ENCODE results near the gene EMID1.

EMID1 gene

DNA sequence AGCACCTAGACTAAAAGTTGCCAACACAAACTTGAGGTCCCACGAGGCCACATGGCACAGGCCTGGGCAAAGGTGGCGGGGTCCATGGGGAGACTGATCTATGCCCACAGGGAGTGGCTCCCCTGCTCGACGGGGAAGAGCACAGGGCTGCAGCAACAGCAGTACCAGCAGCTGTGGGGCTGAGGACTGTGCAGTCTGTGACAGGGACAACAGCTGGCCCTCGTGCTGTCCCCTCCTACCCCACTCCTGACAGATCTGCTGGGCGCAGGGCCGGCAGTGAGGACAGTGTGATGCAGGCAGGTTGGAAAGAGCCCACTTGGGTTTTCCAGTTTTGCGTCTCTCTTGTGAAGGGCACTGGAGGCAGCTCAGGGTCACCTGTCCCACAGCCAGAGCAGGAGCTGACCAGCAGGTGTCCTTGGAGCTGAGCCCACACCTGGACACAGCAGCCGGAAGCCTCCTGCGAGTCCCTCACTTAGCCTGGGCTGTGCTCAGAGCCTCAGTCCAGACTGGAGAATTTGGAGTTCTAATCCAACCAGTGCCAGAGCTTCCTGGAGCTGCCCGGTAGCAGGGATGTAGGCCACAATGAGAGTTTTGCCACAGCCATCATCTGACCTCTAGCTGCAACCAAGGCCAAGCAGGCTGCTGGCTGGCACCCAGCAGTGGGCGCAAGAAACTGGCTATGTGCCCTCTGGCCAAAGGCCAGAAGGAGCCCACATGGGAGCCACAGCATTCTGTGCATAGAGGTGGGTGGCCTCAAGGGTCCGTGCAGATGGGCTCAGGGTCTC lies 97.2 kb downstream of the EMID1 start:
- peak; percentile 26; the same call in 1 of the 2 replicates for TF ChIP-seq RAD21 (IDR thresholded peaks at IDR 0.05; ENCODE audit: low read depth)
- TF ChIP-seq TEAD4 (IDR thresholded peaks at IDR 0.05) = no peak; the same call in 1 of the 2 replicates
- TF ChIP-seq YY1 (IDR thresholded peaks at IDR 0.05; ENCODE audit: low read depth) = no peak
- TF ChIP-seq, protein P1, sequence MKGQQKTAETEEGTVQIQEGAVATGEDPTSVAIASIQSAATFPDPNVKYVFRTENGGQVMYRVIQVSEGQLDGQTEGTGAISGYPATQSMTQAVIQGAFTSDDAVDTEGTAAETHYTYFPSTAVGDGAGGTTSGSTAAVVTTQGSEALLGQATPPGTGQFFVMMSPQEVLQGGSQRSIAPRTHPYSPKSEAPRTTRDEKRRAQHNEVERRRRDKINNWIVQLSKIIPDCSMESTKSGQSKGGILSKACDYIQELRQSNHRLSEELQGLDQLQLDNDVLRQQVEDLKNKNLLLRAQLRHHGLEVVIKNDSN (IDR thresholded peaks at IDR 0.05) = peak; percentile 58
- TF ChIP-seq, protein P2, sequence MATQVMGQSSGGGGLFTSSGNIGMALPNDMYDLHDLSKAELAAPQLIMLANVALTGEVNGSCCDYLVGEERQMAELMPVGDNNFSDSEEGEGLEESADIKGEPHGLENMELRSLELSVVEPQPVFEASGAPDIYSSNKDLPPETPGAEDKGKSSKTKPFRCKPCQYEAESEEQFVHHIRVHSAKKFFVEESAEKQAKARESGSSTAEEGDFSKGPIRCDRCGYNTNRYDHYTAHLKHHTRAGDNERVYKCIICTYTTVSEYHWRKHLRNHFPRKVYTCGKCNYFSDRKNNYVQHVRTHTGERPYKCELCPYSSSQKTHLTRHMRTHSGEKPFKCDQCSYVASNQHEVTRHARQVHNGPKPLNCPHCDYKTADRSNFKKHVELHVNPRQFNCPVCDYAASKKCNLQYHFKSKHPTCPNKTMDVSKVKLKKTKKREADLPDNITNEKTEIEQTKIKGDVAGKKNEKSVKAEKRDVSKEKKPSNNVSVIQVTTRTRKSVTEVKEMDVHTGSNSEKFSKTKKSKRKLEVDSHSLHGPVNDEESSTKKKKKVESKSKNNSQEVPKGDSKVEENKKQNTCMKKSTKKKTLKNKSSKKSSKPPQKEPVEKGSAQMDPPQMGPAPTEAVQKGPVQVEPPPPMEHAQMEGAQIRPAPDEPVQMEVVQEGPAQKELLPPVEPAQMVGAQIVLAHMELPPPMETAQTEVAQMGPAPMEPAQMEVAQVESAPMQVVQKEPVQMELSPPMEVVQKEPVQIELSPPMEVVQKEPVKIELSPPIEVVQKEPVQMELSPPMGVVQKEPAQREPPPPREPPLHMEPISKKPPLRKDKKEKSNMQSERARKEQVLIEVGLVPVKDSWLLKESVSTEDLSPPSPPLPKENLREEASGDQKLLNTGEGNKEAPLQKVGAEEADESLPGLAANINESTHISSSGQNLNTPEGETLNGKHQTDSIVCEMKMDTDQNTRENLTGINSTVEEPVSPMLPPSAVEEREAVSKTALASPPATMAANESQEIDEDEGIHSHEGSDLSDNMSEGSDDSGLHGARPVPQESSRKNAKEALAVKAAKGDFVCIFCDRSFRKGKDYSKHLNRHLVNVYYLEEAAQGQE (IDR thresholded peaks at IDR 0.05; ENCODE audit: low read depth) = peak; percentile 36; the same call in 1 of the 2 replicates
- peak; percentile 59; the same call in 1 of the 2 replicates for TF ChIP-seq ZBTB7A (IDR thresholded peaks at IDR 0.05; ENCODE audit: low read depth)
- no peak for TF ChIP-seq CEBPB (IDR thresholded peaks at IDR 0.05)
- TF ChIP-seq EP300 (IDR thresholded peaks at IDR 0.05; ENCODE audit: borderline replicate concordance) = peak; percentile 43; the same call in 1 of the 2 replicates
- TF ChIP-seq TAF1 (IDR thresholded peaks at IDR 0.05; ENCODE audit: low read depth) = no peak
- TF ChIP-seq EGR1 (IDR thresholded peaks at IDR 0.05) = no peak
- no peak for TF ChIP-seq CREB1 (IDR thresholded peaks at IDR 0.05; ENCODE audit: low read depth)
- no peak for TF ChIP-seq MAX (IDR thresholded peaks at IDR 0.05)
- TF ChIP-seq NFIC (IDR thresholded peaks at IDR 0.05) = peak; percentile 76; the same call in 1 of the 2 replicates
- TF ChIP-seq FOXM1 (IDR thresholded peaks at IDR 0.05; ENCODE audit: borderline replicate concordance, low read depth) = no peak
- TF ChIP-seq TCF12 (IDR thresholded peaks at IDR 0.05; ENCODE audit: low read depth) = peak; percentile 74

DNA sequence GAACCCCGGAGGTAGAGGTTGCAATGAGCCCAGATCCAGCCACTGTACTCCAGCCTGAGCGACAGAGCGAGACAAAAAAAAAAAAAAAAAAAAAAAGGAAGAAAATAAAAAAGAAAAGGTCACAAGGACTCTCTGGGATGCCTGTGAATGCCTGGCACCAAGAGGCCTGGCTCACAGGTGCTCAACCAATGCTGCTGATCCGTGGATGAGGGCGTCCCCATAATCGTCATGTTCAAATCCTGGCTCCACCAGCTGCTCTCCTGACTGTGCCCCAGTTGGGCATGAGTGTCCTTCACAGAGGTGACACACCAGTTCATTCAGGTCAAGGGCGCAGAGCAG lies 100.1 kb downstream of the EMID1 start:
- TF ChIP-seq YY1 (IDR thresholded peaks at IDR 0.05; ENCODE audit: low read depth) (no peak), TEAD4 (IDR thresholded peaks at IDR 0.05) (no peak), EP300 (IDR thresholded peaks at IDR 0.05; ENCODE audit: borderline replicate concordance) (no peak), NFIC (IDR thresholded peaks at IDR 0.05) (no peak), RAD21 (IDR thresholded peaks at IDR 0.05; ENCODE audit: low read depth) (no peak), TAF1 (IDR thresholded peaks at IDR 0.05; ENCODE audit: low read depth) (no peak), FOXM1 (IDR thresholded peaks at IDR 0.05; ENCODE audit: borderline replicate concordance, low read depth) (no peak), EGR1 (IDR thresholded peaks at IDR 0.05) (no peak)
- TF ChIP-seq, protein P1 (IDR thresholded peaks at IDR 0.05) = no peak

- peak; percentile 94 for TF ChIP-seq TCF12 (IDR thresholded peaks at IDR 0.05; ENCODE audit: low read depth)
- peak; percentile 99 for TF ChIP-seq ZBTB7A (IDR thresholded peaks at IDR 0.05; ENCODE audit: low read depth)
- peak; percentile 83 for TF ChIP-seq YY1 (IDR thresholded peaks at IDR 0.05; ENCODE audit: low read depth)
- TF ChIP-seq NFIC (IDR thresholded peaks at IDR 0.05) = peak; percentile 86
- TF ChIP-seq EP300 (IDR thresholded peaks at IDR 0.05; ENCODE audit: borderline replicate concordance) = peak; percentile 91
- peak; percentile 43 for TF ChIP-seq TAF1 (IDR thresholded peaks at IDR 0.05; ENCODE audit: low read depth)
- TF ChIP-seq MAX (IDR thresholded peaks at IDR 0.05) = peak; percentile 76
- TF ChIP-seq FOXM1 (IDR thresholded peaks at IDR 0.05; ENCODE audit: borderline replicate concordance, low read depth) = peak; percentile 78
- peak; percentile 46; the same call in 1 of the 2 replicates for TF ChIP-seq CEBPB (IDR thresholded peaks at IDR 0.05)
- TF ChIP-seq, protein P2 (IDR thresholded peaks at IDR 0.05; ENCODE audit: low read depth) = no peak
- TF ChIP-seq TEAD4 (IDR thresholded peaks at IDR 0.05) = peak; percentile 83
- no peak for TF ChIP-seq EGR1 (IDR thresholded peaks at IDR 0.05)
- TF ChIP-seq CREB1 (IDR thresholded peaks at IDR 0.05; ENCODE audit: low read depth) = no peak
- TF ChIP-seq, protein P1 (IDR thresholded peaks at IDR 0.05) = peak; percentile 18; the same call in 1 of the 2 replicates
- TF ChIP-seq RAD21 (IDR thresholded peaks at IDR 0.05; ENCODE audit: low read depth) = peak; percentile 34
These were observed 100.6 kb downstream of the EMID1 start, which contains the start of gene GAS2L1 for GRCh38 chr22:29306175-29306834. Gene GAS2L1, plus strand, starts transcription at chr22:29306650. Its CDS starts 1,456 bp downstream, at chr22:29308106.

DNA sequence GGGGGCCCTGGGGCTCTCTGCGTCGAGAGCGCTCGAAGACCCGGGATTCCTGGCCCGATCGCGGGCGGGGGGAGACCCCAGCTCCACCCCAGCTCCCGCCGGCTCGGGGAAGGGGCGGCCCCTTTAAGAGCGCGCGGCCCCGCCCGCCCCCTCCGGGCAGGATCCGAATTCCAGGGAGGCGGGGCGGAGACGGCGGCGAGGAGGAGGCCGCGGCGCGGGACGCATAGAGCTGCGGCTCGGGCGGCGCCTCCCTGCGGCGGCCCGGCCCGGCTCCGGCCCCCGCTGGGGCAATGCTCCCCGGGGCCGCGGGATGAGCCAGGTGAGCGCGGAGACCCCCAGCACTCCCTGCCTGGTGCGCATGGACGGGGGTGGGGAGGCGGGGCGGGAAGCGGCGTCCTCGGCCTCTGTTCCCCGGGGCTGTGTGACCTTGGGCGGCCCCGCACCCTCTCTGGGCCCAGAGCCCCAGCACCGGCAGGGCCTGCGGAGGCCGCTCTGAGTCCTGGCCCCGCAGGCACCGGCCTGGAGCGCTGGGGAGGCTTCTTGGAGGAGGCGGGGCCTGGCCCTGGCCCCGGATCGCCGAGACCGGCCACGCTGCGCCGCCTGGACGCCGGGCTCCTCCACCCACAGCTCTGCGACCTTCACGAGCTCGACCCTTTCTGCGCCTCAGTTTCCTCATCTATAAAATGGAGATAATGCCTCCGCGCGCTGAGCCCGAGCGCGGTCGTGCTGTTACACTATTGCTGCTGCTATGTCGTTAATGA lies 101.3 kb downstream of the EMID1 start:
- TF ChIP-seq YY1 (IDR thresholded peaks at IDR 0.05; ENCODE audit: low read depth) (no peak), CEBPB (IDR thresholded peaks at IDR 0.05) (no peak), EGR1 (IDR thresholded peaks at IDR 0.05) (no peak), NFIC (IDR thresholded peaks at IDR 0.05) (0 out of 2 replicates have a peak, but pooled peaks have one; percentile 31), ZBTB7A (IDR thresholded peaks at IDR 0.05; ENCODE audit: low read depth) (no peak), CREB1 (IDR thresholded peaks at IDR 0.05; ENCODE audit: low read depth) (no peak), MAX (IDR thresholded peaks at IDR 0.05) (peak; percentile 12), EP300 (IDR thresholded peaks at IDR 0.05; ENCODE audit: borderline replicate concordance) (peak; percentile 58; the same call in 1 of the 2 replicates), TCF12 (IDR thresholded peaks at IDR 0.05; ENCODE audit: low read depth) (no peak), TAF1 (IDR thresholded peaks at IDR 0.05; ENCODE audit: low read depth) (no peak; the same call in none of the 2 replicates), TEAD4 (IDR thresholded peaks at IDR 0.05) (peak; percentile 93), RAD21 (IDR thresholded peaks at IDR 0.05; ENCODE audit: low read depth) (no peak)
- TF ChIP-seq, protein P1 (IDR thresholded peaks at IDR 0.05) = no peak
- TF ChIP-seq, protein P2 (IDR thresholded peaks at IDR 0.05; ENCODE audit: low read depth) = no peak

Measured in Ishikawa (cell line).